ENCODE results near the gene DYRK1A. TPM values are rescaled to one million over a fixed set of nuclear protein-coding genes. Genes with fewer than 3 reads are reported as not detected.

DYRK1A gene
- total RNA-seq, 2 experiments from 2014 or later: 58.4 to 65.1 TPM

DNA sequence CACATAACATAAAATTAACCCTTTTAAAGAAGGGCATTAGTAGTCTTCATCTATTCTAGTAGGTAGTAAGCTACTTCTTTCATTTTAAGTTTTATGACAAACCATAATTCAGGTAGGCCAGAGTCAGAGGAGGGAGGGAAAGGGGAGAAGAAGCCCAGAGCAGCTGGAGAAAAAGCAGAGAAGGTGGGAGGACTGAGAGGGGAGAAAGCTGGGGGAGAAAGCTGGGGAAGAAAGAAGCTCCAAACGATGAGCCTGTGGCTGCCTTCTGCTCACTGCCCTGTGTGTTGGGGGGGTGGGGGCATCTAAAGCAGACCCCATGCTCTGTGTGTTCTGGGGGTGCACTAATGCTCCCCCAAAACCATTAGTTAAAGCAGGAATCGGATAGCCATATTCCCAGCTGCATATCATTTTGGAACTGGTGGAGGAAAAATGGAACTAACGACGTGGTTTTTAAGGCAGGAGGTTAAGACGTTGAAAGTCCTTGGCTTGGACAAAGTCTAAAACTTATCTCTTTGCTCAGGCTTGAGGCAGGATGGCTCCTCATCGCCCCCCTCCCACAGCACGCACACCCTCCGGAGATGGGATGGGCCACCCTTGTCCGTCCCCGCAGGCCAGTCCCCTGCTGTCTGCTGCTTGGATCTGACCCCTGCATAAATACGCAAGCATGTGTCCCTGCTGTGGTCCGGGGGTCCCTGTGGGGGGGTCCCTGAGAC is 184.2 kb downstream of the DYRK1A start:
- ChIA-PET CTCF (ENCODE audit: unreplicated experiment) (interaction anchor here (0.6 kb wide), 1 partner anchor 1165 kb away, joined by 4 read pairs; no protein-coding TSS in a partner anchor), POLR2A (interaction anchor here (0.7 kb wide), 1 partner anchor 333 kb away, joined by 7 read pairs; no protein-coding TSS in a partner anchor)
- no peak for TF ChIP-seq EZH2phosphoT487 (IDR thresholded peaks at IDR 0.05; ENCODE audit: borderline replicate concordance, low read depth, low read length)
- TF ChIP-seq, protein P1, sequence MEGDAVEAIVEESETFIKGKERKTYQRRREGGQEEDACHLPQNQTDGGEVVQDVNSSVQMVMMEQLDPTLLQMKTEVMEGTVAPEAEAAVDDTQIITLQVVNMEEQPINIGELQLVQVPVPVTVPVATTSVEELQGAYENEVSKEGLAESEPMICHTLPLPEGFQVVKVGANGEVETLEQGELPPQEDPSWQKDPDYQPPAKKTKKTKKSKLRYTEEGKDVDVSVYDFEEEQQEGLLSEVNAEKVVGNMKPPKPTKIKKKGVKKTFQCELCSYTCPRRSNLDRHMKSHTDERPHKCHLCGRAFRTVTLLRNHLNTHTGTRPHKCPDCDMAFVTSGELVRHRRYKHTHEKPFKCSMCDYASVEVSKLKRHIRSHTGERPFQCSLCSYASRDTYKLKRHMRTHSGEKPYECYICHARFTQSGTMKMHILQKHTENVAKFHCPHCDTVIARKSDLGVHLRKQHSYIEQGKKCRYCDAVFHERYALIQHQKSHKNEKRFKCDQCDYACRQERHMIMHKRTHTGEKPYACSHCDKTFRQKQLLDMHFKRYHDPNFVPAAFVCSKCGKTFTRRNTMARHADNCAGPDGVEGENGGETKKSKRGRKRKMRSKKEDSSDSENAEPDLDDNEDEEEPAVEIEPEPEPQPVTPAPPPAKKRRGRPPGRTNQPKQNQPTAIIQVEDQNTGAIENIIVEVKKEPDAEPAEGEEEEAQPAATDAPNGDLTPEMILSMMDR (conservative IDR thresholded peaks at IDR 0.05; ENCODE audit: low read length): no peak
- no peak overlapping the region for H3K4me2 ChIP-seq (ENCODE audit: low read length)
- H3K9me3 ChIP-seq (ENCODE audit: low read length): no peaks in the 10 kb centered on the region
- H3K9me2 ChIP-seq (ENCODE audit: insufficient read depth, low read length): no peaks in the 10 kb centered on the region
- H2AFZ ChIP-seq (ENCODE audit: low read length): no peak overlapping the region
- H3K4me1 ChIP-seq (ENCODE audit: insufficient read depth, low read length, poor library complexity, severe bottlenecking): no peaks in the 10 kb centered on the region
- H3K36me3 ChIP-seq (ENCODE audit: insufficient read depth, low read length): no peaks in the 10 kb centered on the region
- intact Hi-C loops (cut with micrococcal nuclease; ENCODE audit: unreplicated experiment): no loop called here
- no peak overlapping the region for H3K4me3 ChIP-seq (ENCODE audit: low read depth, low read length, poor library complexity, severe bottlenecking)
- no peaks in the 10 kb centered on the region for H3K79me2 ChIP-seq (ENCODE audit: insufficient read depth, low read depth, low read length)
- no peak for DNase-seq (ENCODE audit: low spot score)
- BruUV-seq (replicated peaks): no TSS peak
- H3K27ac ChIP-seq (ENCODE audit: low read depth, low read length, poor library complexity, severe bottlenecking): no peak overlapping the region
- H4K20me1 ChIP-seq (ENCODE audit: insufficient read depth, low read length): no peaks in the 10 kb centered on the region

DNA sequence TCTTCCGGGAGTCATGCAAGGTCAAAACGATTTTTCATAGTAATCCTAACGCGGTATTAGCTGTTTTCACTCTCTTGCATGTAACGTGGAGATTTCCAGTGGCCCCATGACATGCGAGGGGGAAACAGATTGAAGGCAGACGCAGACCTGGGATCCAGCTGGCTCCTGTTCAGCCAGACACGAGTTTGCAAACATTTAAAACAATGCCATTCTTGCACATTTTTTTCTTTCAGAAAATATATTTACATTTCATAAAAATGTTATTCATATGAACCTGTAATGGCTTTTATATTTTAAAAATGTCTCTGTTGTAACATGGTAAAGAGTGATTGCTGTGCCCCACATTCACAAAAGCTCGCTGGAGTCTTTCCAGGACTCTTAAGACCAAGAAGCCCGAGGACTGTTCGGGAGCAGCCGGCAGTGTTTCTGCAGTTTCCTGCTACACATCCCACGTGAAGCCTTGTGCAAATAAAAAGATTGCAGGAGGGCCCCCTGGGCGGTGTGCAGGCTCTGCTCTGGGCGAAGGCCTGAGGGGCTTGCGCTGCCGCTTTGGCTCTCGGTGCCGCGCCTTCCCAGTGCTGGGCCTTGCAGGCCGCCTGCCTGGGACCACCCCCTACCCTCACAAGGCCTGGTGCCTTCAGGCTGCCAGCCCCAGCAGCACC is 184.9 kb downstream of the DYRK1A start:
- Histone ChIP-seq H4K20me1 (ENCODE audit: insufficient read depth, low read length) (no peaks in the 10 kb centered on the region), H3K9me3 (ENCODE audit: low read length) (no peaks in the 10 kb centered on the region), H3K27ac (ENCODE audit: low read depth, low read length, poor library complexity, severe bottlenecking) (no peak overlapping the region), H3K4me1 (ENCODE audit: insufficient read depth, low read length, poor library complexity, severe bottlenecking) (peaks cover 3% of the 10 kb centered on the region), H3K4me3 (ENCODE audit: low read depth, low read length, poor library complexity, severe bottlenecking) (no peak overlapping the region), H3K79me2 (ENCODE audit: insufficient read depth, low read depth, low read length) (no peaks in the 10 kb centered on the region), H3K4me2 (ENCODE audit: low read length) (no peak overlapping the region), H3K9me2 (ENCODE audit: insufficient read depth, low read length) (no peaks in the 10 kb centered on the region), H2AFZ (ENCODE audit: low read length) (no peak overlapping the region), H3K36me3 (ENCODE audit: insufficient read depth, low read length) (no peaks in the 10 kb centered on the region)
- CTCF ChIA-PET (ENCODE audit: unreplicated experiment): no interaction called here
- POLR2A ChIA-PET: no interaction called here
- DNase-seq (ENCODE audit: low spot score): no peak
- TF ChIP-seq, protein P1 (conservative IDR thresholded peaks at IDR 0.05; ENCODE audit: low read length): no peak
- no peak for TF ChIP-seq EZH2phosphoT487 (IDR thresholded peaks at IDR 0.05; ENCODE audit: borderline replicate concordance, low read depth, low read length)
- no TSS peak for BruUV-seq (replicated peaks)
- intact Hi-C loops (cut with micrococcal nuclease; ENCODE audit: unreplicated experiment): no loop called here

DNA sequence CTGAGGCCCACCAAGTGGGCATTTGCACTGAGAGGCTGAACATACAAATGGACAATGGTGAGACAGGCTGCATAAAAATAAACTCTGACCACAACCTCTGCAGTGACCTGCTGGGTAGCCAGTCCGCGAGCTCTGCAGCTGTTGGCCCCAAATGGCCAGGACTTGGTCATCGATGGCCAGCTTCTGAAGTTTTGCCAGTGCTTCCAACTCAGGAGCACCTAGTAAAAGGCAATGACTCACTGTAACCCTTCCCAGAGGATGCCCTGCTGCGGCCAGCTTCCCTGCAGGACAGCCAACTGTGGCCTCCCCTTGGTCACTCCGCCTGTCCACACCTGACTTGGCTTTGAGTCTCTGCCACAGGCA is 185.4 kb downstream of the DYRK1A start:
- H3K4me3 ChIP-seq (ENCODE audit: low read depth, low read length, poor library complexity, severe bottlenecking): no peak overlapping the region
- no peak overlapping the region for H3K27ac ChIP-seq (ENCODE audit: low read depth, low read length, poor library complexity, severe bottlenecking)
- BruUV-seq (replicated peaks): no TSS peak
- no peaks in the 10 kb centered on the region for H3K79me2 ChIP-seq (ENCODE audit: insufficient read depth, low read depth, low read length)
- intact Hi-C loops (cut with micrococcal nuclease; ENCODE audit: unreplicated experiment): no loop called here
- no peaks in the 10 kb centered on the region for H3K9me3 ChIP-seq (ENCODE audit: low read length)
- H3K9me2 ChIP-seq (ENCODE audit: insufficient read depth, low read length): no peaks in the 10 kb centered on the region
- H3K4me1 ChIP-seq (ENCODE audit: insufficient read depth, low read length, poor library complexity, severe bottlenecking): peaks cover 8% of the 10 kb centered on the region
- ChIA-PET CTCF (ENCODE audit: unreplicated experiment) (no interaction called here), POLR2A (no interaction called here)
- H3K4me2 ChIP-seq (ENCODE audit: low read length): no peak overlapping the region
- TF ChIP-seq, protein P1 (conservative IDR thresholded peaks at IDR 0.05; ENCODE audit: low read length): no peak
- no peak for TF ChIP-seq EZH2phosphoT487 (IDR thresholded peaks at IDR 0.05; ENCODE audit: borderline replicate concordance, low read depth, low read length)
- H4K20me1 ChIP-seq (ENCODE audit: insufficient read depth, low read length): no peaks in the 10 kb centered on the region
- no peaks in the 10 kb centered on the region for H3K36me3 ChIP-seq (ENCODE audit: insufficient read depth, low read length)
- no peak for DNase-seq (ENCODE audit: low spot score)
- H2AFZ ChIP-seq (ENCODE audit: low read length): no peak overlapping the region
